Measurements from ENCODE around the gene SAFB.

Gene SAFB

GRCh38 chr19:5579697-5580096 lies 43.2 kb upstream of the SAFB start:
- no peak for TF ChIP-seq ZNF565 (CRISPR knock-in tag; conservative IDR thresholded peaks at IDR 0.05; ENCODE audit: low read depth)
- no peak for TF ChIP-seq ZFP30 (CRISPR knock-in tag; IDR thresholded peaks at IDR 0.05)
- TF ChIP-seq CSDC2 (CRISPR knock-in tag; IDR thresholded peaks at IDR 0.05) = no peak
- TF ChIP-seq CSRNP3 (CRISPR knock-in tag; IDR thresholded peaks at IDR 0.05) = no peak
- no peak for TF ChIP-seq TSHZ2 (CRISPR knock-in tag; IDR thresholded peaks at IDR 0.05)
- TF ChIP-seq ZNF70 (CRISPR knock-in tag; IDR thresholded peaks at IDR 0.05) = no peak
- TF ChIP-seq BACH2 (CRISPR knock-in tag; IDR thresholded peaks at IDR 0.05; ENCODE audit: borderline replicate concordance) = no peak
- no peak for TF ChIP-seq SNAI2 (CRISPR knock-in tag; IDR thresholded peaks at IDR 0.05)
- TF ChIP-seq ARNTL (CRISPR knock-in tag; IDR thresholded peaks at IDR 0.05; ENCODE audit: borderline replicate concordance, low read depth) = no peak
- TF ChIP-seq GLIS3 (CRISPR knock-in tag; IDR thresholded peaks at IDR 0.05) = no peak
- TF ChIP-seq OSR1 (CRISPR knock-in tag; IDR thresholded peaks at IDR 0.05) = no peak
- TF ChIP-seq ISL1 (CRISPR knock-in tag; IDR thresholded peaks at IDR 0.05) = no peak
- no peak for ATAC-seq

- no peak for ATAC-seq
Measured at GRCh38 chr19:5580161-5580571, 42.7 kb upstream of the SAFB start.

More at GRCh38 chr19:5580161-5580571, 42.7 kb upstream of the SAFB start:
- no peak for TF ChIP-seq GLIS3 (CRISPR knock-in tag; IDR thresholded peaks at IDR 0.05)
- no peak for TF ChIP-seq RARB (CRISPR knock-in tag; IDR thresholded peaks at IDR 0.05)
- TF ChIP-seq ZNF565 (CRISPR knock-in tag; conservative IDR thresholded peaks at IDR 0.05; ENCODE audit: low read depth) = no peak
- no peak for TF ChIP-seq BACH2 (CRISPR knock-in tag; IDR thresholded peaks at IDR 0.05; ENCODE audit: borderline replicate concordance)
- no peak for TF ChIP-seq ZFP30 (CRISPR knock-in tag; IDR thresholded peaks at IDR 0.05)
- no peak for TF ChIP-seq POU6F1 (CRISPR knock-in tag; IDR thresholded peaks at IDR 0.05; ENCODE audit: borderline replicate concordance, low read depth)
- TF ChIP-seq ESRRG (CRISPR knock-in tag; IDR thresholded peaks at IDR 0.05) = no peak
- TF ChIP-seq TSHZ2 (CRISPR knock-in tag; IDR thresholded peaks at IDR 0.05) = no peak
- no peak for TF ChIP-seq TCF4 (CRISPR knock-in tag; IDR thresholded peaks at IDR 0.05; ENCODE audit: borderline replicate concordance)
- TF ChIP-seq CSDC2 (CRISPR knock-in tag; IDR thresholded peaks at IDR 0.05) = no peak
- no peak for TF ChIP-seq ZNF70 (CRISPR knock-in tag; IDR thresholded peaks at IDR 0.05)
- no peak for TF ChIP-seq PATZ1 (CRISPR knock-in tag; IDR thresholded peaks at IDR 0.05; ENCODE audit: borderline replicate concordance)
- TF ChIP-seq PPARA (CRISPR knock-in tag; IDR thresholded peaks at IDR 0.05; ENCODE audit: borderline replicate concordance) = no peak
- TF ChIP-seq ZFP3 (CRISPR knock-in tag; IDR thresholded peaks at IDR 0.05) = no peak
